Measurements from ENCODE around the gene PRKN.

PRKN gene

GRCh38 chr6:162372106-162372505 lies 355.5 kb downstream of the PRKN start:
- Mint-ChIP-seq H3K4me1 (ENCODE audit: low read depth) (no peaks in the 10 kb centered on the region), H3K4me3 (no peak overlapping the region), H3K36me3 (peaks cover 2% of the 10 kb centered on the region), H3K27ac (no peak overlapping the region), H3K27me3 (no peaks in the 10 kb centered on the region), H3K9me3 (ENCODE audit: low read depth) (no peaks in the 10 kb centered on the region)

GRCh38 chr6:162371121-162371520 lies 356.4 kb downstream of the PRKN start:
- Mint-ChIP-seq H3K36me3 (peaks cover 2% of the 10 kb centered on the region), H3K27ac (no peak overlapping the region), H3K27me3 (no peaks in the 10 kb centered on the region), H3K9me3 (ENCODE audit: low read depth) (no peaks in the 10 kb centered on the region), H3K4me3 (no peak overlapping the region), H3K4me1 (ENCODE audit: low read depth) (no peaks in the 10 kb centered on the region)

- no peak overlapping the region for H3K27ac Mint-ChIP-seq
- no peak overlapping the region for H3K4me3 Mint-ChIP-seq
- H3K4me1 Mint-ChIP-seq (ENCODE audit: low read depth): no peaks in the 10 kb centered on the region
- H3K9me3 Mint-ChIP-seq (ENCODE audit: low read depth): no peaks in the 10 kb centered on the region
- H3K36me3 Mint-ChIP-seq: peaks cover 2% of the 10 kb centered on the region
- H3K27me3 Mint-ChIP-seq: no peaks in the 10 kb centered on the region
These were observed 358.5 kb downstream of the PRKN start for GRCh38 chr6:162369091-162369490.

- peaks cover 2% of the 10 kb centered on the region for H3K36me3 Mint-ChIP-seq
- no peaks in the 10 kb centered on the region for H3K27me3 Mint-ChIP-seq
- no peak overlapping the region for H3K27ac Mint-ChIP-seq
- no peaks in the 10 kb centered on the region for H3K4me1 Mint-ChIP-seq (ENCODE audit: low read depth)
- no peaks in the 10 kb centered on the region for H3K9me3 Mint-ChIP-seq (ENCODE audit: low read depth)
- H3K4me3 Mint-ChIP-seq: no peak overlapping the region
These were observed 363.1 kb downstream of the PRKN start for GRCh38 chr6:162364488-162364887.

GRCh38 chr6:162363757-162364156 lies 363.8 kb downstream of the PRKN start:
- no peaks in the 10 kb centered on the region for H3K9me3 Mint-ChIP-seq (ENCODE audit: low read depth)
- H3K27me3 Mint-ChIP-seq: no peaks in the 10 kb centered on the region
- H3K27ac Mint-ChIP-seq: no peak overlapping the region
- no peaks in the 10 kb centered on the region for H3K4me1 Mint-ChIP-seq (ENCODE audit: low read depth)
- H3K36me3 Mint-ChIP-seq: peaks cover 2% of the 10 kb centered on the region
- no peak overlapping the region for H3K4me3 Mint-ChIP-seq

GRCh38 chr6:162360901-162361567 lies 366.5 kb downstream of the PRKN start:
- Mint-ChIP-seq H3K4me3 (no peak overlapping the region), H3K4me1 (ENCODE audit: low read depth) (no peaks in the 10 kb centered on the region), H3K9me3 (ENCODE audit: low read depth) (no peaks in the 10 kb centered on the region), H3K27ac (no peak overlapping the region), H3K36me3 (peaks cover 2% of the 10 kb centered on the region), H3K27me3 (no peaks in the 10 kb centered on the region)

GRCh38 chr6:162358625-162359024 lies 368.9 kb downstream of the PRKN start:
- Mint-ChIP-seq H3K4me1 (ENCODE audit: low read depth) (no peaks in the 10 kb centered on the region), H3K9me3 (ENCODE audit: low read depth) (no peaks in the 10 kb centered on the region), H3K27me3 (no peaks in the 10 kb centered on the region), H3K27ac (no peak overlapping the region), H3K36me3 (peaks cover 2% of the 10 kb centered on the region), H3K4me3 (no peak overlapping the region)

GRCh38 chr6:162345051-162345511 lies 382.5 kb downstream of the PRKN start:
- Mint-ChIP-seq H3K36me3 (no peaks in the 10 kb centered on the region), H3K4me3 (no peak overlapping the region), H3K27ac (no peak overlapping the region), H3K9me3 (ENCODE audit: low read depth) (peaks cover 4% of the 10 kb centered on the region), H3K4me1 (ENCODE audit: low read depth) (no peaks in the 10 kb centered on the region), H3K27me3 (no peaks in the 10 kb centered on the region)

- Mint-ChIP-seq H3K4me1 (ENCODE audit: low read depth) (no peaks in the 10 kb centered on the region), H3K27ac (no peak overlapping the region), H3K36me3 (no peaks in the 10 kb centered on the region), H3K9me3 (ENCODE audit: low read depth) (peaks cover 4% of the 10 kb centered on the region), H3K27me3 (no peaks in the 10 kb centered on the region), H3K4me3 (no peak overlapping the region)
These were observed 382.9 kb downstream of the PRKN start for GRCh38 chr6:162344646-162345010.

GRCh38 chr6:162343936-162344645 lies 383.5 kb downstream of the PRKN start:
- Mint-ChIP-seq H3K36me3 (no peaks in the 10 kb centered on the region), H3K27ac (no peak overlapping the region), H3K9me3 (ENCODE audit: low read depth) (peaks cover 4% of the 10 kb centered on the region), H3K27me3 (no peaks in the 10 kb centered on the region), H3K4me3 (no peak overlapping the region), H3K4me1 (ENCODE audit: low read depth) (no peaks in the 10 kb centered on the region)

GRCh38 chr6:162343198-162343935 lies 384.2 kb downstream of the PRKN start:
- H3K36me3 Mint-ChIP-seq: no peaks in the 10 kb centered on the region
- no peaks in the 10 kb centered on the region for H3K27me3 Mint-ChIP-seq
- no peak overlapping the region for H3K4me3 Mint-ChIP-seq
- no peaks in the 10 kb centered on the region for H3K4me1 Mint-ChIP-seq (ENCODE audit: low read depth)
- H3K9me3 Mint-ChIP-seq (ENCODE audit: low read depth): peaks cover 4% of the 10 kb centered on the region
- H3K27ac Mint-ChIP-seq: no peak overlapping the region

- H3K9me3 Mint-ChIP-seq (ENCODE audit: low read depth): peaks cover 9% of the 10 kb centered on the region
These were observed 390.2 kb downstream of the PRKN start for GRCh38 chr6:162337412-162337811.

GRCh38 chr6:162336359-162336758 lies 391.2 kb downstream of the PRKN start:
- Mint-ChIP-seq H3K27ac (no peak overlapping the region), H3K9me3 (ENCODE audit: low read depth) (peaks cover 4% of the 10 kb centered on the region), H3K36me3 (peaks cover 11% of the 10 kb centered on the region), H3K4me1 (ENCODE audit: low read depth) (no peaks in the 10 kb centered on the region), H3K4me3 (no peak overlapping the region), H3K27me3 (no peaks in the 10 kb centered on the region)

More at GRCh38 chr6:162337412-162337811, 390.2 kb downstream of the PRKN start:
- H3K27ac Mint-ChIP-seq: no peak overlapping the region
- no peaks in the 10 kb centered on the region for H3K27me3 Mint-ChIP-seq
- no peak overlapping the region for H3K4me3 Mint-ChIP-seq
- no peaks in the 10 kb centered on the region for H3K4me1 Mint-ChIP-seq (ENCODE audit: low read depth)
- H3K36me3 Mint-ChIP-seq: peaks cover 10% of the 10 kb centered on the region

GRCh38 chr6:162332365-162332764 lies 395.2 kb downstream of the PRKN start:
- Mint-ChIP-seq H3K27ac (no peak overlapping the region), H3K4me3 (no peak overlapping the region), H3K36me3 (peaks cover 14% of the 10 kb centered on the region), H3K9me3 (ENCODE audit: low read depth) (peaks cover 2% of the 10 kb centered on the region), H3K4me1 (ENCODE audit: low read depth) (no peaks in the 10 kb centered on the region), H3K27me3 (no peaks in the 10 kb centered on the region)

GRCh38 chr6:162331911-162332310 lies 395.7 kb downstream of the PRKN start:
- H3K27ac Mint-ChIP-seq: no peak overlapping the region
- no peaks in the 10 kb centered on the region for H3K4me1 Mint-ChIP-seq (ENCODE audit: low read depth)
- peaks cover 12% of the 10 kb centered on the region for H3K36me3 Mint-ChIP-seq
- no peaks in the 10 kb centered on the region for H3K9me3 Mint-ChIP-seq (ENCODE audit: low read depth)
- no peak overlapping the region for H3K4me3 Mint-ChIP-seq
- no peaks in the 10 kb centered on the region for H3K27me3 Mint-ChIP-seq

Data from activated naive CD8-positive, alpha-beta T cell (primary cell).